NCI-H774 (cell line): Measurements from ENCODE around the gene BCAR1.
"Not testable (repeated sequence)": the region's sequence is repeated elsewhere in the genome, so short reads cannot be mapped to it uniquely, and the experiment has no call there.

ENCODE experiments used
- DNase-seq: peaks from one replicate; lab custom pipeline; 2025; lab: John Stamatoyannopoulos, UW

BCAR1 gene

DNA sequence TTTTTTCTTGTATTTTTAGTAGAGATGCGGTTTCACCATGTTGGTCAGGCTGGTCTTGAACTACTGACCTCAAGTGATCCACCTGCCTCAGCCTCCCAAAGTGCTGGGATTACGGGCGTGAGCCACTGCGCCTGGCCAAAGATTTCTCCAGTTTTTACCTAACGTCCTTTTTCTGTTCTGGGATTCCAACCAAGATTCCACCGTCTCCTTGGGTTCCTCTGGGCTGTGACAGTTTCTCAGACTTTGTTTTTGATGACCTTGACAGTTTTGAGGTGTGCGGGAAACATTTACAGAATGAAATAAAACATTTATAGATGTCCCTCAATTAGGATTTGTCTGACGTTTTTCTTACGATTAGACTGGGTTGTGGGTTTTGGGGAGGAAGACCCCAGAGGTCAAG lies 17.9 kb upstream of the BCAR1 start:
- not testable (repeated sequence) for DNase-seq

GRCh38 chr16:75267631-75268264 lies 16.3 kb upstream of the BCAR1 start:
- peak; percentile 29 for DNase-seq

- DNase-seq, result no peak
These were observed 15.6 kb upstream of the BCAR1 start for GRCh38 chr16:75266738-75267630.

DNA sequence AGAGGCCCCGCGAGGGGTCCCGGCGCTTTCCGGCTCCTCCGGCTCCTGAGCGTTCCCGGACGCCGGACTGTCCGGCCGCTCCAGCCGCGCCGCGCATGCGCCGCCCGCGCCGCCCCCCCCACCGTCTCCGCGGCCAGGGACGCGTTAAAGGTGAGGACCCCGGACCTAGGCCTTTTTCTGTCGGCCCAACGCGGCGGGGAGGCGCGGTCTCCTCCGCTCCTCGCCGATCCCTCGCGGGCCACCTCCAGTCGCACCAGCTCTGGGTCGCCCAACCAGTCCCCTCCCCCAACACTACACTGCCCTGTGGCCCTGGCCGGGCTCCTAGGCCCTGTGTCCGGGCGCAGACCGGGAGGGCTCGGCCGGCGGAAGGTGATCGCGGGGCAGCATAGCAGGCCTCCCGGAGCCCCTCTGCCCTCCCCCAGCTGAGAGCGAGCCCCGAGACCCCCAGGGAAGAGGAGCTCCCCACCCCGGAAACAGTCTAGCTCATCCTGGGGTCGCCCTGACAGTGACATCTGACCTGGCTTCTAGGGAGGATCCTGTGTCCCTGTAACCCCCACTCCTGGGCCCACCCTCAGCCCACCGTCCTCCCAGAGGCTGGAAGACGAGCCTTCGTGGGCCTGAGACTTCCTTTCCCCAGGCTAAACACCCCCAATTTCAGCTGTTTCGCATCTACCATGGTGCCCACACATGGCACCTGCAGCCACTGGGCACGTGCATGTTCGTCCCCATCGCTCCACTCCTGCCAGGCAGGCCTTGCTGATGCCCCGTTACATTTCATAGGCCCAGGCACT lies 14.7 kb upstream of the BCAR1 start:
- peak; percentile 32 for DNase-seq

DNA sequence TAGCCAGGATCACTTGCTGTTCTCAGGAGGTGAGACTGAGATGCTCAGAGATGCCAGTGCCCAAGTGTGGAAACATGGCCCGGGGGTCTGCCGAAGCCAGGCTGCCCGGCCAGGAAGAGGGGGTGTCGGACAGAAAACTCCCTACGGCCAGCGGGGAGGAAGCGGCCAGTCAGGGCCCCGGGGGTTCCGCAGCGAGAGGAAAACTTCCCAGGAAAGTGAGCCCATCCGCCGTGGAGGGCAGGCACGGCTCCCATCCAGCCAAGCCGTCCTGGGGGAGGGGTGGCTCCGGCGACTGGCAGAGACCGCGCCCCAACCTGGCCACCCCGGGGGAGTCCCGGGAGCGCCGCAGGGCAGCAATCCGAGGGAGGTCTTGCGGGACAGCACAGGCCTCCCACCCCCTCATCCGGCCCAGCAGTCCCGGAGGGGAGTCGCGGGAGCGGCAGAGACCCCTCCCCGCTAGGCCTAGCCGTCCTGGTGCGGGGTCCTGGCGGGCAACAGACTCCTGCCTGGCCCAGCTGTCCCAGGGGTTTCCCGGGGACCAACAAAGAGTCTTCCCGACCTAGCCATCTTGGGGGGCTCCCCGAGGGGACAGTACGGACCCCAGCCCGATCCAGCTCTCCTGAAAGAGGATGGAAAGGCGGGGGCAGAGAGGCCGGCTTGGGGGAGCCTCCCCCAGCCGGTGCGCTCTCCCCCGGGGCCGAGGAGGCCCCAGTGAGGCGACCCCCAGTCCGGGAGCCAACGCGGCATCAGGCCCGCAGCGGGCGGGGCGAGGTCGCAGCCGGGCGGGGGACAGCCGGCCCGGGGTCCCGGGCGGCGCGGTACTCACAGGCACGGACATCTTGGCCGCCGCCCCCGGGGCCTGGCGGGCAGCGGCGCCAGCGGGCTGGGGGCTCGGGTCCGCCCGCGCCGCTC lies 13.8 kb upstream of the BCAR1 start:
- DNase-seq, result no peak

- DNase-seq, result no peak
These were observed 13.1 kb upstream of the BCAR1 start for GRCh38 chr16:75264457-75264998.

- no peak for DNase-seq
These were observed 12.6 kb upstream of the BCAR1 start for GRCh38 chr16:75263963-75264445.

GRCh38 chr16:75263291-75263962 lies 12.0 kb upstream of the BCAR1 start:
- DNase-seq, result no peak

GRCh38 chr16:75262800-75263127 lies 11.3 kb upstream of the BCAR1 start:
- DNase-seq, result no peak

- DNase-seq, result no peak
These were observed 10.8 kb upstream of the BCAR1 start for GRCh38 chr16:75262104-75262799.

DNA sequence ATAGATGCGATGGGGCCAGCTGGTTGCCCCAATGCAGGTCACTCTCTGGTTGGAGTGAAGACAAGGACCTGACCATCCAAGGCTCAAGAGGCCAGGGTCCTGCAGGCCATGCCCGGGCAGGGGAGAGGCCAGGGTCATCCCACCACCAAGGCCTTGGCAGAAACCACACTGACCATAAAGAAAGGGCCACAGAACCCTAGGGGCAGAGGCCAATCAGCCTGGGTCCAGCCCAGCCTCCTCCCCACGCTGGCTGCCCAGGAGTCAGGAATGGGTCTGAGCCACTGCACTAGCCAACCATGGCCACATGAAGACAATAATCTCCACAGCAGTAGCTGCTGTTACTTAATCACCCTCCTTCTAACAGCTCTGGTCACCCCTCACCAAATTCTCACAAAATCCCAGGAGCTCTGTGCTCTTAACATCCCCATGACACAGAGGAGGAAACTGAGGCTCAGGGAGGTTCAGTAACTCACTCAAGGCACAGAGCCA lies 10.2 kb upstream of the BCAR1 start:
- DNase-seq, result no peak

DNA sequence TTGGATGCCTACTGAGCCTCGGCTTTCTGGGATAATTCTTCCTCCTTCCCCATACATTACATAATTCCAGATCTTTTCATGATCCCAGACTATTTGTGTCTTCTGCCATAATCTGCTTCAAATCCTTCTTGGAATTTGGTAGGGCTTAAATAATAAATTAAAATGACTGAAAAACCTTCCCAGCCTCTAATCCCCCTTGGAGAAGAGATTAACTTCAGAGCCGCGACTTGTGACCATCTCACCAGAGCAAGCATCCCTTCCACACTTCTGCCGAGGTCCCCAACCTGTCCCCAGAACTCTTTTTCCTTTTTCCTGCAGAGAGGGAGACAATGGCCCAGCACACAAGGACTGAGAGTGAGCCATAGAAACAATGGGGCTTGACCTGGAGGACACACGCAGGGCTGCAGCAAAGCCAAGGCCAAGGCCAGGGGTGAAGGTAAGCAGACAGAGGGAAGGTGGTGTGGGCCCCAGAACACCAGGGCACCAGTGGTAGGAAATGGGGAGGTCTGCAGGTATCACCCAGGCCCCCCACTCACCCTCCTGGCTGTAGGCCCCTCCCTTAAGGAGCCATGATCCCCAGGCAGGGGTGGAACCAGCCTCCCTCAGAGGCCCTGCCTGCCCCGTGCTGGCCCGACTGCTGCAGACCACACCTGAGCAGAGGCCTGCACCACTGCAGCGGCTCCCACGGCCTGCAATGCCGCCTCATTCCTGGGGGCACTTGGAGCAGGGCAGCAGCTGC lies 9.6 kb upstream of the BCAR1 start:
- DNase-seq, result no peak

DNA sequence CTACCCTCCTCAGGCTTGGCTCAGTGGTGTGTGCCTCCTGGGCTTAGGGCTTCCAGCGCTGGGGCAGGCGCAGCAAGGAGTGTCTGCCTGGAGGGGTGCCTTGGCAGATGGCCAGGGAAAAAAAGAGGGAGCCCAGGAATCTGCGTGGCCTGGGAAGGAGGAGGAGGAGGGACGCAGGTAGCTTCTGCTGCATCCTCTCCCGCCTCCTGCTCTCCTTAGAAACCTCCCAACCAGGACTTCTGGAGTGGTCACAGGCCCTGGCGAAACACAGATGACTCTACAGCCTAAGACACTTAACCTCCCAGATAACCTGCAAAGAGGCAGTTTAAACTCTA lies 7.3 kb upstream of the BCAR1 start:
- no peak for DNase-seq

GRCh38 chr16:75257886-75258806 lies 6.7 kb upstream of the BCAR1 start:
- DNase-seq, result no peak

GRCh38 chr16:75256696-75257343 lies 5.4 kb upstream of the BCAR1 start:
- DNase-seq, result no peak

DNA sequence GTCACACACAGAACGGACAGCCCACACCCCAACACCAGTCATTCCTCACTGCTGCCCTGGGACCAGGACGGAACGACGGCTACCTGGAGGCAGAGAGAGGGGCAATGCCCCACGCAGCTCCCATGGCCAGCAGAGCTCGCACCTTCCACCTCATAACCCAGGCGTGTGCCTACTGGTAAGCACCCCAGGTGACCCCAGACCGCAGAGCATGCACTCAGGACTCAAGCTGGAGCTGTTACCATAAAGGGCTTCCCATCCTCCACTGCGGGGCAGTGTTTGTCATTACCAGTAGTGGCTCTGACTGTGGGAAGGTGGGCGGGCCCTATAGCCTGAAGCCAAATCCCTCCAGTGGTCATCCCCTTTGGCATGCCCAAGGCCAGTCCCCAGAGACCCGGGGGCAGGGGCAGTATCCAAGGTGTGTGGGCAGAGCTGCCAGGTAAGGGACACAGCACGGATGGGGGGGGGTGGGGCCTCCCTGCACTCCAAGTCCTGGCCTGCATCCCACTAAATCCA lies 4.7 kb upstream of the BCAR1 start:
- DNase-seq, result no peak

DNA sequence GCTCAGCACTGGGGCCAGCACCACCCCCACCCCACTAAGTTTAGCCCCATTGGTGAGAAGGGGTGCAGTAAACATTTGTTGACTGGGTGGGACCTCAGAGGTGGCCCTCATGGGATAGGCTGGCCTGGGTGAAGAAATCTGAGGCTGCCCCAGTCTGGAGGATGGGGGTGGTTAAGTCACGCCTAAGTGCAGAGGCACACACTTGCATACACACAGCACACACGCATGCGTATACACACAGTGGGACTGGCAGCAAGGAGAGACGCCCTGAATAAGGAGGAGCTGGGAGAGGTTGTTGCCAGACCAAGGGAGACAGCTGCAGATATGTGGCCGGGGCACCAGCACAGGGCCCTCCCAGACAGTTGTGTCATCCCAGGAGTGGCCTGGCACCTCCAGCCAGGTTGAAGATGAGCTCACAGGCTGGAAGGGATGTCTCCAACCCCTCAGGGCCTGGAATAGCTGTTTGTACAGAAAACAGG lies 3.0 kb upstream of the BCAR1 start:
- no peak for DNase-seq
